Right atrium auricular region (tissue), 2 donors: ENCODE data around the gene RREB1. TPM values are rescaled to one million over a fixed set of nuclear protein-coding genes. Genes with fewer than 3 reads are reported as not detected.

ENCODE experiments used
- DNase-seq: peaks from one replicate; pipeline ENCODE4 v3.0.0-alpha.2; 2019; ENCODE audit warnings: low spot score
- H3K27ac ChIP-seq, 2 donors: fragments of 200-600 bp; sonication (generic); 1 replicate in 1 of 2; 2 replicates in 1 of 2; pipeline ENCODE4 v1.5.1; 2016 to 2019
- H3K27me3 ChIP-seq, 2 donors: fragments of 200-600 bp; sonication (generic); one replicate each; pipeline versions ENCODE4 v1.5.1 to v1.6.0; 2017 to 2019
- H3K36me3 ChIP-seq: fragments of 200-600 bp; sonication (generic); one replicate; pipeline ENCODE4 v1.5.1; 2016
- H3K4me1 ChIP-seq, 2 donors: fragments of 200-600 bp; sonication (generic); one replicate each; pipeline versions ENCODE4 v1.5.1 to v1.6.0; 2017 to 2019
- H3K4me3 ChIP-seq, 2 donors: fragments of 200-600 bp; sonication (generic); 1 replicate in 1 of 2; 2 replicates in 1 of 2; pipeline ENCODE4 v1.5.1; 2017 to 2019; ENCODE audit warnings: mild to moderate bottlenecking in 1 of 2, moderate library complexity in 1 of 2
- H3K9me3 ChIP-seq, 2 donors: fragments of 200-600 bp; sonication (generic); one replicate each; pipeline ENCODE4 v1.5.1; 2019
- total RNA-seq, 2 donors: library from RNA; depleted of rRNA; stranded (reverse); fragments of >200 nt; gene quantifications; one replicate each; pipeline ENCODE4 v1.1.0, GENCODE V29; 2016
- TF ChIP-seq, protein P1 (sequence below), 2 donors: fragments of 200-600 bp; sonication (generic); IDR thresholded peaks; one replicate each; pipeline ENCODE4 v1.5.1; 2019; ENCODE audit warnings: antibody characterized with exemption in 2 of 2

Gene RREB1
- total RNA-seq, 2 donors from 2014 or later, result 25.5 to 30.3 TPM

GRCh38 chr6:7165890-7166267 is 58.1 kb downstream of the RREB1 start:
- DNase-seq, result no peak
- H3K4me1 ChIP-seq, result peaks cover 0 to 76% of the 10 kb centered on the region in 2 donors
- no peak overlapping the region for H3K4me3 ChIP-seq
- peak overlapping the region; percentile 38 to 46 for H3K27ac ChIP-seq
- H3K27me3 ChIP-seq, result no peaks in the 10 kb centered on the region
- no peaks in the 10 kb centered on the region for H3K9me3 ChIP-seq
- TF ChIP-seq, protein P1, sequence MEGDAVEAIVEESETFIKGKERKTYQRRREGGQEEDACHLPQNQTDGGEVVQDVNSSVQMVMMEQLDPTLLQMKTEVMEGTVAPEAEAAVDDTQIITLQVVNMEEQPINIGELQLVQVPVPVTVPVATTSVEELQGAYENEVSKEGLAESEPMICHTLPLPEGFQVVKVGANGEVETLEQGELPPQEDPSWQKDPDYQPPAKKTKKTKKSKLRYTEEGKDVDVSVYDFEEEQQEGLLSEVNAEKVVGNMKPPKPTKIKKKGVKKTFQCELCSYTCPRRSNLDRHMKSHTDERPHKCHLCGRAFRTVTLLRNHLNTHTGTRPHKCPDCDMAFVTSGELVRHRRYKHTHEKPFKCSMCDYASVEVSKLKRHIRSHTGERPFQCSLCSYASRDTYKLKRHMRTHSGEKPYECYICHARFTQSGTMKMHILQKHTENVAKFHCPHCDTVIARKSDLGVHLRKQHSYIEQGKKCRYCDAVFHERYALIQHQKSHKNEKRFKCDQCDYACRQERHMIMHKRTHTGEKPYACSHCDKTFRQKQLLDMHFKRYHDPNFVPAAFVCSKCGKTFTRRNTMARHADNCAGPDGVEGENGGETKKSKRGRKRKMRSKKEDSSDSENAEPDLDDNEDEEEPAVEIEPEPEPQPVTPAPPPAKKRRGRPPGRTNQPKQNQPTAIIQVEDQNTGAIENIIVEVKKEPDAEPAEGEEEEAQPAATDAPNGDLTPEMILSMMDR (IDR thresholded peaks at IDR 0.05), result no peak
- H3K36me3 ChIP-seq, result no peaks in the 10 kb centered on the region

GRCh38 chr6:7166410-7167293 is 58.9 kb downstream of the RREB1 start:
- H3K36me3 ChIP-seq, result no peaks in the 10 kb centered on the region
- H3K4me1 ChIP-seq, result peaks cover 0 to 79% of the 10 kb centered on the region in 2 donors
- TF ChIP-seq, protein P1 (IDR thresholded peaks at IDR 0.05), result no peak
- H3K4me3 ChIP-seq, result no peak overlapping the region
- no peaks in the 10 kb centered on the region for H3K9me3 ChIP-seq
- peak overlapping the region; percentile 22 to 40 for H3K27ac ChIP-seq
- peak; percentile 58 for DNase-seq
- H3K27me3 ChIP-seq, result no peaks in the 10 kb centered on the region

- peak; percentile 80 for DNase-seq
- no peaks in the 10 kb centered on the region for H3K36me3 ChIP-seq
- no peaks in the 10 kb centered on the region for H3K9me3 ChIP-seq
- peaks cover 0 to 88% of the 10 kb centered on the region in 2 donors for H3K4me1 ChIP-seq
- peak overlapping the region; percentile 38 to 40 for H3K27ac ChIP-seq
- H3K27me3 ChIP-seq, result no peaks in the 10 kb centered on the region
- TF ChIP-seq, protein P1 (IDR thresholded peaks at IDR 0.05), result no peak
- no peak overlapping the region for H3K4me3 ChIP-seq
Measured at GRCh38 chr6:7169296-7169721, 61.5 kb downstream of the RREB1 start.

DNA sequence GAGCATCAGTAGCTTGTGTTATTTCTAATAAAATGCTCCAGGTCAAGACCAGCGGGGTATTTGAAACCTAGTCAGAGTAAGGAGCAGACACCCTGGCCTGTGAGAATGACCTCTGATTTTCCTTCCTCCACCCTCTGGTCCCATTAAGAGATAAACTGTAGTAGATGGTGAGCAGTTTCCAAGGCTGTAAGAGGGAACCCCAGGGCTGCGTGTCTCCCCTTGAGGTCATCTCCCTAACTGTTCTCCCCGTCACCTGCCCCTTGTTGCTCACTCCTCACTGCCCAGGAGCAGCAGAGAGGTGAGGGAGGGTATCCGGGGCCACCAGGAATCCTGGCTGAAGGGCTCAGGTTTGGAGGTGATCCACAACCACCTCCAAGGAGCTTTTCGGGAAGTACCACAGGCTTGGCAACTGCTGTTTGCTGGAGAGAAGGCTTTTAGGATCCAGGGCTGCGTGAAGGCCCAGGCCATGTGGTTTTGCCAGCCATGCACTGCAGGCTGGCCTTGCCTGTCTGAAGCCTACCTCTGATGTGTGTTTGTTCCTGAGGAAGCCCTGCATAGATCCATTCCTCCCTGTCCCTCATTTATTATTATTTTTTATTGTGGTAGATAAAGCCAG is 62.5 kb downstream of the RREB1 start:
- no peaks in the 10 kb centered on the region for H3K36me3 ChIP-seq
- DNase-seq, result no peak
- H3K27ac ChIP-seq, result peak overlapping the region; percentile 38 to 40
- H3K9me3 ChIP-seq, result no peaks in the 10 kb centered on the region
- TF ChIP-seq, protein P1 (IDR thresholded peaks at IDR 0.05), result no peak
- H3K4me1 ChIP-seq, result peaks cover 0 to 87% of the 10 kb centered on the region in 2 donors
- no peak overlapping the region for H3K4me3 ChIP-seq
- no peaks in the 10 kb centered on the region for H3K27me3 ChIP-seq

DNA sequence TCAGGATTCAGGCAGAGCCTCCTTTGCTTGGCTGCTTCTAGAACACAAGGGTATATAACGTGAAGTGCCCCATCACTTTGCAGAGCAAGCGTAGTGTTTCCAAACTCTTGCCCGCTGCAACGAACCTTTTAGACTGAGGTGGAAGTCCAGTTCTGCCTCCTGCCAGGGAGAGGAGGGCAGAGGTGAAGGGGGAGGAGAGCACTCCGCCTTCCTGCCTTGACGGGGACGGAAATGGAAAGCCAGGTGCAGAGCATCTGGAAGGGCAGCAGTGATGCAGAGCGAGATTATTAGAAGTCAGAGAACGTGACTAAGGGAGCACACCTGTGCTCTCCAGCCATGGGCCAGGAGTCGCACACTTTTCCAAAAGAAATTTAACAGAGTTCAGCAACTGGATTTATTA is 63.4 kb downstream of the RREB1 start:
- Histone ChIP-seq H3K9me3 (no peaks in the 10 kb centered on the region), H3K4me1 (peaks cover 0 to 87% of the 10 kb centered on the region in 2 donors), H3K36me3 (no peaks in the 10 kb centered on the region), H3K27ac (peak overlapping the region; percentile 24 to 40), H3K4me3 (no peak overlapping the region), H3K27me3 (no peaks in the 10 kb centered on the region)
- DNase-seq, result no peak
- TF ChIP-seq, protein P1 (IDR thresholded peaks at IDR 0.05), result no peak
